GM12873 (cell line): ENCODE data around the gene WRNIP1.

Experiments
- CTCF ChIP-seq: IDR thresholded peaks from 2 replicates; pipeline ENCODE4 v1.5.1; 2012; ENCODE audit warnings: low read depth, mild to moderate bottlenecking, moderate library complexity, low read length, control low read depth; ENCODE audit not compliant: insufficient read depth; ENCODE audit errors: missing control alignments

WRNIP1 gene

DNA sequence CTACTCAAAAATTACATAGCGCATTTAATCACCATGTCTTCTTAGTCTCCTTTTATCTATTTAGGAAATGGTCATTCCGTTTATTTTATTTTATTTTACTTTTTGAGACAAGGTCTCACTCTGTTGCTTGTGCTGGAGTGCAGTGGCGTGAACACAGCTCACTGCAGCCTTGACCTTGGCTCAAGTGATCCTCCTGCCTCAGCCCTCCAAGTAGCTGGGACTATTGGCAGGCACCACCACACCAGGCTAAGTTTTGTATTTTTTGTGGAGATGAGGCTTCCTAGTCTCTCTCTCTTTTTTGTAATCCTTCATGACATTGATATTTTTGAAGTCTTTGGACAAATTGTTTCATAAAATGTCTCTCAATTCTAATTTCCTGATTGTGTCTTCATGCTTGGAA, 9.7 kb upstream of the WRNIP1 start:
- no peak for TF ChIP-seq CTCF

DNA sequence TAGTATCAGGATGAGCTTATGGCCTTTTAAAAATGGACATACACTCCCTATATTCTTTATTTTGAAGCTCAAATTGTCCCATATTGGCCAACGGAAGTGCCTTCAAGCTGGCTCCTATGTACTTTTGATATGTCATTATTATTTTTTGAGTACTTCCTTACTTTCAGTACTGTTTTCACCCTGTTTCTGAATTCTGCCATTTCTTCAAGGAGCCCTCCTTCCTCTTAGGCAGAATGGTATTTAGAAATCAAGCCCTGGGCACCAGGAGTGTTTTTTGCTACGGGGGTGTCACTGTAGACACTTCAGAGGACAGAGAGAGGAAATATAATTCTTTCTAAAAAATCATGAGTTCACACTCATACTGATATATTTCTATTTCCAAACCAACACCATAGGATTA, 9.0 kb upstream of the WRNIP1 start:
- no peak for TF ChIP-seq CTCF

DNA sequence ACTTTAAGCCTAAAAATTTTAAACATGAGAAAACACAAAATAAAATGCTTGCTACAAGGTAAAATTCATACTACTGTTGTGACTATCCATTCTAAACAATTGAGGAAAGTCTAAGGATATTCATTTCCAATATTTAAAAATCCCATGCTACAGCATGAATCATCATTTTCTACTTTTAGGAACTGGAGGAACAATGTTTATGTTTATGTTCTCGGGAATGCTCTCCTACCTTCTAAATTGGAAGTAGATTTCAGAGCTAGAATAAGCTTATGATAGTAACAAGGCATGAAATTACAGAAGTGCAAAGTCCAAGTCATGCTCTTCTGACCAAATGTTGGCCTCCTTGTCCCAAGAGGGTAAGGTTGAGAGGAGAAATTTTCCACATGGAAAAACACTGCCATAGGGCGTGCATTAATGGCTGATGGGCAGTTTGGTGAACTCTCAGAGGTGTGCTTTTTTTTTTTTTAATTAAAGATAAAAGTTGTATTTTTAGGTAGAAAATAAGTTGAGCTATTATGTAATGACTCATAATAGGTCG, 8.4 kb upstream of the WRNIP1 start:
- no peak for TF ChIP-seq CTCF

DNA sequence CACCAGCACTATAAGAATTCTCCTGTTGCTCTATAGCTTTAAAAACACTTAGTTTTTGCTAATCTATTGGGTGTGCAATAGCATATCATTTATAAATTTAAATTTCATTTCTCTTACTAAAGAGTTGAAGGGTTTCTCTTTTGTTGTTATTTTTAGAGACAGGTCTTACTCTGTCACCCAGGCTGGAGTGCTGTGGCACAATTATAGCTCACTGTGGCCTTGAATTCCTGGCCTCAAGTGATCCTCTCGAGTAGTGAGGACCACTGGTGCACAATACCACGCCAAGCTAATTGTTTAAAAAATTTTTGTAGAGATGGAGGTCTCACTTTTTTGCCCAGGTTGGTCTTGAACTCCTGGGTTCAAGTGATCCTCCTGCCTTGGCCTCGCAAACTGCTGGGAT, 6.2 kb upstream of the WRNIP1 start:
- TF ChIP-seq CTCF: no peak

- TF ChIP-seq CTCF: peak; percentile 54
Observed at GRCh38 chr6:2760882-2761842, 4.0 kb upstream of the WRNIP1 start.

- no peak for TF ChIP-seq CTCF
Observed at GRCh38 chr6:2763345-2763841, 1.8 kb upstream of the WRNIP1 start.

- TF ChIP-seq CTCF: no peak
Observed at GRCh38 chr6:2763876-2764540, 1.2 kb upstream of the WRNIP1 start.
